ENCODE measurements around the gene FGFR4.

GRCh38 chr5:177116631-177117373 lies 30.1 kb downstream of the FGFR4 start:
- TF ChIP-seq POLR2A (IDR thresholded peaks at IDR 0.05) (no peak), CTCF (IDR thresholded peaks at IDR 0.05) (no peak)

Measured in lower leg skin (tissue), 3 donors.